Heart left ventricle (tissue), 16 donors: ENCODE results near the gene FURIN. TPM values are rescaled to one million over a fixed set of nuclear protein-coding genes. Genes with fewer than 3 reads are reported as not detected.

ENCODE experiments used
- ATAC-seq, 4 donors: fragments of 200-7000 bp; cut with Tn5 transposase; one replicate each; pipeline ENCODE4 v1.9.1; 2020 to 2022; ENCODE audit warnings: moderate library complexity in 4 of 4, mild to moderate bottlenecking in 3 of 4, moderate number of reproducible peaks in 1 of 4
- DNase-seq, 5 donors: peaks; one replicate each; pipeline ENCODE4 v3.0.0-alpha.2; 2020
- H3K27ac ChIP-seq, 12 donors: fragments of 200-600 bp; sonication (generic) in 4 of 12; one replicate each; pipeline versions ENCODE4 v1.5.0 to v1.8.0; 2016 to 2022; ENCODE audit warnings: mild to moderate bottlenecking in 2 of 12
- H3K27me3 ChIP-seq, 9 donors: fragments of 200-600 bp; sonication (generic) in 2 of 9; one replicate each; pipeline versions ENCODE4 v1.5.1 to v1.8.0; 2016 to 2022; ENCODE audit warnings: mild to moderate bottlenecking in 3 of 9
- H3K36me3 ChIP-seq, 9 donors: fragments of 200-600 bp; sonication (generic) in 2 of 9; one replicate each; pipeline versions ENCODE4 v1.5.0 to v1.8.0; 2018 to 2022; ENCODE audit warnings: mild to moderate bottlenecking in 2 of 9
- H3K4me1 ChIP-seq, 12 donors: fragments of 200-600 bp; sonication (generic) in 4 of 12; one replicate each; pipeline versions ENCODE4 v1.5.0 to v1.8.0; 2016 to 2022; ENCODE audit warnings: mild to moderate bottlenecking in 3 of 12
- H3K4me3 ChIP-seq, 12 donors: fragments of 200-600 bp; sonication (generic) in 4 of 12; one replicate each; pipeline versions ENCODE4 v1.5.0 to v1.8.0; 2017 to 2022; ENCODE audit warnings: mild to moderate bottlenecking in 9 of 12, moderate library complexity in 4 of 12
- H3K9me3 ChIP-seq, 12 donors: fragments of 200-600 bp; sonication (generic) in 4 of 12; one replicate each; pipeline versions ENCODE4 v1.5.0 to v1.8.0; 2016 to 2022; ENCODE audit warnings: mild to moderate bottlenecking in 1 of 12
- CTCF ChIP-seq, 12 donors: fragments of 200-600 bp; sonication (generic) in 4 of 12; IDR thresholded peaks; one replicate each; pipeline versions ENCODE4 v1.5.0 to v1.8.0; 2018 to 2022; ENCODE audit warnings: antibody characterized with exemption in 12 of 12, mild to moderate bottlenecking in 5 of 12
- POLR2A ChIP-seq, 2 donors: fragments of 450-650 bp; IDR thresholded peaks; one replicate each; pipeline ENCODE4 v1.6.1; 2017; ENCODE audit warnings: antibody characterized with exemption in 2 of 2, mild to moderate bottlenecking in 2 of 2, moderate library complexity in 2 of 2
- WGBS, 4 donors: extraction: QIAGEN DNeasy Blood & Tissue Kit in 2 of 4; methylation state at CpG; one replicate each; pipeline versions ENCODE4 v1.1.5 to v1.1.7; 2013 to 2018; 5-methylcytosine and 5-hydroxymethylcytosine counted together
- intact Hi-C, 10 donors: fragments of 100-400 bp; cut with DNase I; formaldehyde crosslinking; loops; one replicate each; pipeline versions ENCODE4 v1.11.1 to v1.14.2; 2022
- polyA plus RNA-seq, 2 donors: library from polyadenylated mRNA; stranded (reverse); fragments of 200-250 nt; gene quantifications; one replicate each; pipeline ENCODE4 v1.2.3, GENCODE V29; 2013
- total RNA-seq, 9 donors: library from RNA; depleted of rRNA in 2 of 9; stranded (reverse); fragments of >200 nt in 2 of 9; fragmentation: NEBNext Ultra II Directional in 3 of 9; extraction: Animal tissue kit (Norgen Biotek cat#: 25700) in 3 of 9; gene quantifications; one replicate each; pipeline versions ENCODE4 v1.1.0 to v1.2.4, GENCODE V29; 2016 to 2023
- donor health status: ischemic (EF 13 %, LVEDD 7.1; RV severe dilation, severe dysfunction).
- donor health status: healthy with polysubstance abuse.
- donor health status: DM: no; HTN: yes; CAD: no.
- donor health status: DM: no; HTN: no; CAD: no.
- donor health status: ischemic (EF 25% LVEDD 6.9; RV normal size, moderate dysfunction).
- donor health status: ischemic (EF 25% LVEDD 5.7; RV mildly dilated, moderate dysfunction).
- donor health status: healthy.
- donor health status: DM: yes; HTN: yes; CAD: no.
- donor health status: ischemic (EF 35%, LVEDD 5.7; RV mildly dilated, moderate dysfunction).
- donor health status: nonischemic (EF 11% LVEDD 7.7; RV severe dilation, severe dysfunction).
- donor health status: DM: yes; HTN: yes; CAD: no.
- donor health status: PGD.
- donor health status: ischemic (EF 29% LVEDD 5.4; RV normal size, mild dysfunction).
- donor health status: nonischemic (EF 23%, LVEDD 6.1; RV moderate dilation, normal function).

The FURIN gene
- total and polyA plus RNA-seq, 11 donors = 37.2 to 174 (median 64.8) TPM

GRCh38 chr15:90901175-90902039, 33.0 kb downstream of the FURIN start:
- peak overlapping the region in 9 of 12 donors; percentile 64 to 95 (median 83) for H3K4me3 ChIP-seq
- peak in 2 of 4 donors; percentile 18 to 33 for ATAC-seq
- H3K36me3 ChIP-seq = peaks cover 0 to 23% (median 17%) of the 10 kb centered on the region in 9 donors
- H3K27me3 ChIP-seq = no peaks in the 10 kb centered on the region
- H3K9me3 ChIP-seq = no peaks in the 10 kb centered on the region
- intact Hi-C loops = loop anchor here in 9 of 10 donors (1.0 to 2.0 kb wide), 4 partner anchors 29 to 33 kb away; partner anchors contain the start of genes HDDC3 (in 4 of the 9) and UNC45A (in 2 of the 9)
- H3K4me1 ChIP-seq = peaks cover 3 to 22% (median 16%) of the 10 kb centered on the region in 12 donors
- no peak for TF ChIP-seq POLR2A (IDR thresholded peaks at IDR 0.05)
- TF ChIP-seq CTCF (IDR thresholded peaks at IDR 0.05) = no peak
- WGBS, 4 donors = 49 to 55% (median 52%) methylated on average over 14 of the region's 14 CpGs
- DNase-seq = peak in 2 of 5 donors; percentile 19 to 24
- H3K27ac ChIP-seq = peak overlapping the region in 11 of 12 donors; percentile 79 to 98 (median 94)

- peaks cover 3 to 29% (median 19%) of the 10 kb centered on the region in 12 donors for H3K4me1 ChIP-seq
- no peaks in the 10 kb centered on the region for H3K27me3 ChIP-seq
- ATAC-seq (peak; percentile 68 to 92 (median 88)), DNase-seq (peak; percentile 77 to 89 (median 84))
- peak overlapping the region; percentile 65 to 98 (median 94) for H3K27ac ChIP-seq
- no peaks in the 10 kb centered on the region for H3K9me3 ChIP-seq
- peaks cover 0 to 28% (median 25%) of the 10 kb centered on the region in 9 donors for H3K36me3 ChIP-seq
- intact Hi-C loops = loop anchor here in 8 of 10 donors (1.0 to 2.0 kb wide), 4 partner anchors 29 to 33 kb away; partner anchors contain the start of genes HDDC3 (in 3 of the 8) and UNC45A (in 2 of the 8)
- H3K4me3 ChIP-seq = peak overlapping the region; percentile 18 to 95 (median 84)
- peak in 1 of 2 donors; percentile 60 for TF ChIP-seq POLR2A (IDR thresholded peaks at IDR 0.05)
- TF ChIP-seq CTCF (IDR thresholded peaks at IDR 0.05) = peak; percentile 60 to 95 (median 78)
- WGBS, 4 donors = 0 to 1% (median 0%) methylated on average over 43 to 71 of the region's 71 CpGs
These were observed 33.9 kb downstream of the FURIN start for GRCh38 chr15:90902040-90902839.

- DNase-seq (peak; percentile 65 to 86 (median 74)), ATAC-seq (peak; percentile 6 to 66 (median 60))
- H3K4me1 ChIP-seq = peaks cover 3 to 38% (median 26%) of the 10 kb centered on the region in 12 donors
- H3K36me3 ChIP-seq = peaks cover 0 to 35% (median 32%) of the 10 kb centered on the region in 9 donors
- TF ChIP-seq POLR2A (IDR thresholded peaks at IDR 0.05) (no peak), CTCF (IDR thresholded peaks at IDR 0.05) (peak in 1 of 12 donors; percentile 8)
- intact Hi-C loops = loop anchor here in 8 of 10 donors (1.0 to 2.0 kb wide), 4 partner anchors 28 to 32 kb away; partner anchors contain the start of genes HDDC3 (in 3 of the 8) and UNC45A (in 2 of the 8)
- H3K27ac ChIP-seq = peak within 1 kb of the TSS; percentile 81 to 98 (median 94)
- WGBS, 4 donors = 1% methylated on average over 50 to 81 of the region's 81 CpGs
- peak within 1 kb of the TSS; percentile 47 to 95 (median 84) for H3K4me3 ChIP-seq
- H3K9me3 ChIP-seq = no peaks in the 10 kb centered on the region
- H3K27me3 ChIP-seq = no peaks in the 10 kb centered on the region
These were observed 34.7 kb downstream of the FURIN start, which contains the start of gene MAN2A2 for GRCh38 chr15:90902840-90903732. TSS of gene MAN2A2 (plus strand) at chr15:90903302. CDS start at chr15:90904208, 906 bp downstream.
